ENCODE data around the gene RNPEPL1. TPM values are rescaled to one million over a fixed set of nuclear protein-coding genes. Genes with fewer than 3 reads are reported as not detected.

Gene RNPEPL1
- polyA plus RNA-seq, 3 donors, result 15.4 to 100 (median 36.4) TPM

- H3K27ac ChIP-seq (ENCODE audit: low read depth in 1 of 2, low read length in 2 of 2), result no peak overlapping the region
- no peak for DNase-seq
- H3K9me3 ChIP-seq (replicated peaks in 1 of 2; ENCODE audit: control insufficient read depth in 1 of 2, insufficient read depth in 1 of 2, low read length in 2 of 2), result no peaks in the 10 kb centered on the region
- no peaks in the 10 kb centered on the region for H4K20me1 ChIP-seq (ENCODE audit: insufficient read depth, low read length)
- Mint-ChIP-seq H3K9me3 (no peaks in the 10 kb centered on the region), H3K27me3 (ENCODE audit: low read depth in 3 of 3) (peaks cover 0 to 8% (median 2%) of the 10 kb centered on the region in 3 donors), H3K4me1 (peaks cover 9% of the 10 kb centered on the region), H3K36me3 (peaks cover 25 to 49% of the 10 kb centered on the region in 2 donors), H3K4me3 (no peak overlapping the region), H3K27ac (peak overlapping the region in 3 of 7 donors; percentile 4 to 63 (median 44))
- H3K4me3 ChIP-seq (replicated peaks in 1 of 3; ENCODE audit: low read depth in 2 of 3, low read length in 3 of 3), result no peak overlapping the region
- intact Hi-C loops (cut with micrococcal nuclease), result loop anchor here in 1 of 2 donors (10.0 kb wide), 1 partner anchor 64 kb away; no protein-coding TSS in a partner anchor
- no peak for TF ChIP-seq CTCF (IDR thresholded peaks at IDR 0.05)
- H2AFZ ChIP-seq (ENCODE audit: insufficient read depth, low read depth, low read length, poor library complexity, severe bottlenecking), result no peak overlapping the region
- H3K27me3 ChIP-seq (ENCODE audit: control insufficient read depth in 2 of 2, insufficient read depth in 2 of 2, low read length in 2 of 2), result no peaks in the 10 kb centered on the region
- H3K9ac ChIP-seq (ENCODE audit: insufficient read depth, low read length, poor library complexity, severe bottlenecking), result no peak overlapping the region
- no peak overlapping the region for H3K4me2 ChIP-seq (replicated peaks; ENCODE audit: extremely low read depth, low read length, poor library complexity, severe bottlenecking)
- H3K79me2 ChIP-seq (ENCODE audit: insufficient read depth, low read length), result no peaks in the 10 kb centered on the region
- H3K36me3 ChIP-seq (replicated peaks in 1 of 2; ENCODE audit: control insufficient read depth in 1 of 2, insufficient read depth in 2 of 2, low read length in 2 of 2), result peaks cover 34 to 60% of the 10 kb centered on the region in 2 donors
- WGBS (ENCODE audit: insufficient coverage), result 97% methylated on average over 16 of the region's 20 CpGs
- H3K4me1 ChIP-seq (ENCODE audit: control insufficient read depth in 1 of 2, insufficient read depth in 2 of 2, low read length in 2 of 2), result peaks cover 9 to 11% of the 10 kb centered on the region in 2 donors
Observed at GRCh38 chr2:240601061-240601830, 33.0 kb downstream of the RNPEPL1 start.

- H3K27ac ChIP-seq (ENCODE audit: low read depth in 1 of 2, low read length in 2 of 2), result no peak overlapping the region
- H3K79me2 ChIP-seq (ENCODE audit: insufficient read depth, low read length), result no peaks in the 10 kb centered on the region
- H3K4me2 ChIP-seq (replicated peaks; ENCODE audit: extremely low read depth, low read length, poor library complexity, severe bottlenecking), result no peak overlapping the region
- no peak overlapping the region for H3K9ac ChIP-seq (ENCODE audit: insufficient read depth, low read length, poor library complexity, severe bottlenecking)
- Mint-ChIP-seq H3K36me3 (peaks cover 23 to 44% of the 10 kb centered on the region in 2 donors), H3K4me1 (peaks cover 9% of the 10 kb centered on the region), H3K4me3 (no peak overlapping the region), H3K27ac (peak overlapping the region in 2 of 7 donors; percentile 54 to 63), H3K27me3 (ENCODE audit: low read depth in 3 of 3) (peaks cover 0 to 8% (median 2%) of the 10 kb centered on the region in 3 donors), H3K9me3 (no peaks in the 10 kb centered on the region)
- intact Hi-C loops (cut with micrococcal nuclease), result loop anchor here in 1 of 2 donors (10.0 kb wide), 1 partner anchor 63 kb away; no protein-coding TSS in a partner anchor
- no peak for DNase-seq
- no peaks in the 10 kb centered on the region for H4K20me1 ChIP-seq (ENCODE audit: insufficient read depth, low read length)
- no peaks in the 10 kb centered on the region for H3K9me3 ChIP-seq (replicated peaks in 1 of 2; ENCODE audit: control insufficient read depth in 1 of 2, insufficient read depth in 1 of 2, low read length in 2 of 2)
- no peaks in the 10 kb centered on the region for H3K27me3 ChIP-seq (ENCODE audit: control insufficient read depth in 2 of 2, insufficient read depth in 2 of 2, low read length in 2 of 2)
- H3K4me1 ChIP-seq (ENCODE audit: control insufficient read depth in 1 of 2, insufficient read depth in 2 of 2, low read length in 2 of 2), result peaks cover 9 to 11% of the 10 kb centered on the region in 2 donors
- no peak for TF ChIP-seq CTCF (IDR thresholded peaks at IDR 0.05)
- peaks cover 31 to 55% of the 10 kb centered on the region in 2 donors for H3K36me3 ChIP-seq (replicated peaks in 1 of 2; ENCODE audit: control insufficient read depth in 1 of 2, insufficient read depth in 2 of 2, low read length in 2 of 2)
- no peak overlapping the region for H3K4me3 ChIP-seq (replicated peaks in 1 of 3; ENCODE audit: low read depth in 2 of 3, low read length in 3 of 3)
- WGBS (ENCODE audit: insufficient coverage), result 94% methylated on average over 10 of the region's 11 CpGs
- H2AFZ ChIP-seq (ENCODE audit: insufficient read depth, low read depth, low read length, poor library complexity, severe bottlenecking), result no peak overlapping the region
Observed at GRCh38 chr2:240601831-240602160, 33.5 kb downstream of the RNPEPL1 start.

All from CD14-positive monocyte (primary cell).